GM19035 (cell line): ENCODE results near the gene SLC4A5.

ENCODE experiments used
- ATAC-seq: cut with Tn5 transposase; IDR thresholded peaks from one replicate; pipeline ENCODE4 v1.9.1; 2021; ENCODE audit not compliant: unreplicated experiment

SLC4A5 gene

GRCh38 chr2:74343316-74343715 is at the start of gene SLC4A5:
TSS of gene SLC4A5 (minus strand) at chr2:74343416. CDS start at chr2:74315023, 28,393 bp downstream.
- no peak for ATAC-seq

GRCh38 chr2:74392449-74392743 is 49.2 kb upstream of the SLC4A5 start:
- no peak for ATAC-seq

- peak; percentile 73 for ATAC-seq
Measured at GRCh38 chr2:74391580-74392448, 48.6 kb upstream of the SLC4A5 start.

- no peak for ATAC-seq
Measured at GRCh38 chr2:74391209-74391579, 48.0 kb upstream of the SLC4A5 start.

GRCh38 chr2:74390606-74391005 is 47.4 kb upstream of the SLC4A5 start:
- no peak for ATAC-seq

GRCh38 chr2:74387346-74387745 is 44.1 kb upstream of the SLC4A5 start:
- no peak for ATAC-seq

- no peak for ATAC-seq
Measured at GRCh38 chr2:74385396-74385795, 42.2 kb upstream of the SLC4A5 start.

- ATAC-seq, result no peak
Measured at GRCh38 chr2:74384051-74384450, 40.8 kb upstream of the SLC4A5 start.

GRCh38 chr2:74383254-74383653 is 40.0 kb upstream of the SLC4A5 start:
- no peak for ATAC-seq

GRCh38 chr2:74381751-74382150 is 38.5 kb upstream of the SLC4A5 start:
- no peak for ATAC-seq

- no peak for ATAC-seq
Measured at GRCh38 chr2:74379851-74380789, 36.9 kb upstream of the SLC4A5 start, which contains the start of gene DCTN1. TSS of gene DCTN1 (minus strand) at chr2:74380311. CDS start at chr2:74380037, 274 bp downstream.

- ATAC-seq, result no peak
Measured at GRCh38 chr2:74378007-74378406, 34.8 kb upstream of the SLC4A5 start.

GRCh38 chr2:74375838-74376237 is 32.6 kb upstream of the SLC4A5 start:
- ATAC-seq, result no peak

- ATAC-seq, result no peak
Measured at GRCh38 chr2:74374509-74375205, 31.4 kb upstream of the SLC4A5 start.

- no peak for ATAC-seq
Measured at GRCh38 chr2:74373985-74374384, 30.8 kb upstream of the SLC4A5 start.

GRCh38 chr2:74373221-74373676 is 30.0 kb upstream of the SLC4A5 start:
- no peak for ATAC-seq

GRCh38 chr2:74372674-74373073 is 29.5 kb upstream of the SLC4A5 start:
- no peak for ATAC-seq

GRCh38 chr2:74371421-74371820 is 28.2 kb upstream of the SLC4A5 start:
- ATAC-seq, result no peak

GRCh38 chr2:74369976-74370375 is 26.8 kb upstream of the SLC4A5 start:
- ATAC-seq, result no peak

- ATAC-seq, result no peak
Measured at GRCh38 chr2:74368499-74368898, 25.3 kb upstream of the SLC4A5 start.

GRCh38 chr2:74367789-74368188 is 24.6 kb upstream of the SLC4A5 start:
- ATAC-seq, result no peak
